K562 (cell line): Measurements from ENCODE around the gene ZCCHC14. TPM values are rescaled to one million over a fixed set of nuclear protein-coding genes. Genes with fewer than 3 reads are reported as not detected.

Source experiments
- ATF4 ChIP-seq: fragments of 450-650 bp; formaldehyde crosslinking; IDR thresholded peaks from 2 replicates; pipeline ENCODE4 v1.4.0; 2022; ENCODE audit warnings: mild to moderate bottlenecking, moderate library complexity
- ATF6 ChIP-seq: sonication (generic); formaldehyde crosslinking; IDR thresholded peaks from 2 replicates; pipeline ENCODE4 v1.4.0; 2020; ENCODE audit warnings: mild to moderate bottlenecking, missing genetic modification reagents
- C11orf30 ChIP-seq: fragments of 450-650 bp; IDR thresholded peaks from 2 replicates; pipeline ENCODE4 v1.6.1; 2016; ENCODE audit warnings: low read depth, mild to moderate bottlenecking
- CBFA2T2 ChIP-seq: fragments of 450-650 bp; conservative IDR thresholded peaks from 2 replicates; pipeline ENCODE4 v1.6.1; 2017; ENCODE audit warnings: mild to moderate bottlenecking
- E2F3 ChIP-seq: fragments of 250-450 bp; sonication (Bioruptor Pico); IDR thresholded peaks from 2 replicates; pipeline ENCODE4 v1.4.0; 2020; ENCODE audit warnings: mild to moderate bottlenecking
- HEY1 ChIP-seq: fragments of 250-450 bp; sonication (Bioruptor Pico); IDR thresholded peaks from 2 replicates; pipeline ENCODE4 v1.5.0; 2020; ENCODE audit warnings: mild to moderate bottlenecking, moderate library complexity, borderline replicate concordance
- MTA1 ChIP-seq: fragments of 450-650 bp; IDR thresholded peaks from 2 replicates; pipeline ENCODE4 v1.6.1; 2017; ENCODE audit warnings: borderline replicate concordance
- NRF1 ChIP-seq, 2 experiments: fragments of 450-650 bp; IDR thresholded peaks in 1 of 2; conservative IDR thresholded peaks in 1 of 2; 2 replicates each; pipeline ENCODE4 v1.6.1; 2014; ENCODE audit warnings: mild to moderate bottlenecking in 2 of 2
- POLR2G ChIP-seq: fragments of 200-400 bp; formaldehyde crosslinking; IDR thresholded peaks from 2 replicates; pipeline ENCODE4 v1.6.1; 2017; ENCODE audit warnings: low read depth, mild to moderate bottlenecking, antibody characterized with exemption, low read length, moderate library complexity
- POLR3G ChIP-seq: IDR thresholded peaks from 2 replicates; pipeline ENCODE4 v1.6.1; 2011; ENCODE audit not compliant: insufficient read length, insufficient replicate concordance; ENCODE audit errors: extremely low read depth
- POU5F1 ChIP-seq: fragments of 150-350 bp; IDR thresholded peaks from 2 replicates; pipeline ENCODE4 v1.6.1; 2014; ENCODE audit warnings: borderline replicate concordance, low read length, low read depth, mild to moderate bottlenecking; ENCODE audit not compliant: partially characterized antibody
- SIRT6 ChIP-seq: IDR thresholded peaks from one replicate; pipeline ENCODE4 v1.6.1; 2012; ENCODE audit warnings: low read depth, mild to moderate bottlenecking, control low read depth, inconsistent platforms, low read length, moderate library complexity
- SMARCA4 ChIP-seq: fragments of 450-650 bp; IDR thresholded peaks from 2 replicates; pipeline ENCODE4 v1.6.1; 2016
- SNAPC5 ChIP-seq: fragments of 250-450 bp; sonication (Bioruptor Pico); IDR thresholded peaks from 2 replicates; pipeline ENCODE4 v1.8.0; 2021; ENCODE audit warnings: moderate library complexity, mild to moderate bottlenecking, inconsistent platforms
- TAF1 ChIP-seq: IDR thresholded peaks from 2 replicates; pipeline ENCODE4 v1.6.1; 2011; ENCODE audit warnings: mild to moderate bottlenecking, low read length, moderate library complexity; ENCODE audit not compliant: insufficient read depth, control insufficient read depth, severe bottlenecking; ENCODE audit errors: extremely low read depth
- TGIF2 ChIP-seq: sonication (generic); formaldehyde crosslinking; IDR thresholded peaks from 2 replicates; pipeline ENCODE4 v1.8.1; 2022; ENCODE audit warnings: mild to moderate bottlenecking, missing genetic modification reagents, moderate library complexity
- TRIM24 ChIP-seq, 2 experiments: fragments of 450-650 bp; IDR thresholded peaks; 2 replicates each; pipeline ENCODE4 v1.6.1; 2016
- ZBTB49 ChIP-seq: sonication (generic); formaldehyde crosslinking; IDR thresholded peaks from 2 replicates; pipeline ENCODE4 v1.8.0; 2022; ENCODE audit warnings: missing genetic modification reagents, mild to moderate bottlenecking, borderline replicate concordance
- ZBTB9 ChIP-seq: fragments of 450-650 bp; formaldehyde crosslinking; IDR thresholded peaks from 2 replicates; pipeline ENCODE4 v1.4.0; 2020; ENCODE audit warnings: mild to moderate bottlenecking, moderate library complexity
- ZNF764 ChIP-seq: fragments of 250-450 bp; sonication (Bioruptor Pico); IDR thresholded peaks from 2 replicates; pipeline ENCODE4 v1.4.0; 2020; ENCODE audit warnings: low read depth, mild to moderate bottlenecking, moderate library complexity
- ZNF766 ChIP-seq: fragments of 200-800 bp; sonication (Bioruptor generic); conservative IDR thresholded peaks from 2 replicates; pipeline ENCODE4 v1.6.1; 2016; ENCODE audit warnings: missing genetic modification characterization, missing compliant biosample characterization
- ZNF77 ChIP-seq: fragments of 250-450 bp; sonication (Bioruptor Pico); IDR thresholded peaks from 2 replicates; pipeline ENCODE4 v1.5.0; 2020
- polyA plus RNA-seq, 8 experiments: library from polyadenylated mRNA; depleted of rRNA in 4 of 8; stranded (reverse) in 5 of 8; unstranded in 3 of 8; fragments of >200 nt; fragmentation: Nextera tagmentation in 2 of 8; fragmentation: Illumina TruSeq in 1 of 8; extraction: Ambion mirVana in 2 of 8; extraction: Trizol in 1 of 8; gene quantifications; 2 replicates each; pipeline versions ENCODE4 v1.2.1 to v1.2.3, GENCODE V29; 2011 to 2014; ENCODE audit warnings: inconsistent platforms in 1 of 8, missing spikeins in 1 of 8
- total RNA-seq, 7 experiments: library from RNA; depleted of rRNA in 6 of 7; stranded (reverse); fragments of >200 nt in 6 of 7; fragmentation: Illumina TruSeq in 2 of 7; extraction: Trizol in 2 of 7; gene quantifications; 2 replicates each; pipeline versions ENCODE4 v1.2.1 to v1.2.3, GENCODE V29; 2011 to 2021; ENCODE audit warnings: low replicate concordance in 1 of 7

ZCCHC14 gene
- total and polyA plus RNA-seq, 9 of the 15 experiments (the other 6 are each of a cell fraction or from before 2014, with no cell fraction given): 1.5 to 12.4 (median 2.9) TPM

GRCh38 chr16:87392821-87393679 lies 99.8 kb downstream of the ZCCHC14 start (continued):
- TF ChIP-seq ZBTB49 (CRISPR knock-in tag) (no peak), SMARCA4 (peak; percentile 73), ATF6 (CRISPR knock-in tag) (no peak), TGIF2 (no peak), ATF4 (CRISPR knock-in tag) (no peak), POLR2G (no peak), NRF1 (conservative IDR thresholded peaks at IDR 0.05 in 1 of 2, IDR thresholded peaks at IDR 0.05 in 1 of 2) (peak; percentile 27 to 38; a peak in 3 of 4 replicates), ZNF764 (CRISPR knock-in tag) (no peak), ZBTB9 (CRISPR knock-in tag) (no peak), ZNF77 (CRISPR knock-in tag) (no peak), TRIM24 (IDR thresholded peaks at IDR 0.05) (no peak), HEY1 (CRISPR knock-in tag) (no peak), POLR3G (no peak), SNAPC5 (no peak), E2F3 (CRISPR knock-in tag) (no peak), CBFA2T2 (no peak), MTA1 (no peak), POU5F1 (no peak), TAF1 (no peak), SIRT6 (no peak), C11orf30 (no peak), ZNF766 (no peak)
